GM18951 (cell line): ENCODE data around the gene RABIF.
"Not testable (repeated sequence)": the region's sequence is repeated elsewhere in the genome, so short reads cannot be mapped to it uniquely, and the experiment has no call there.

Experiments
- POLR2A ChIP-seq: IDR thresholded peaks from 4 replicates; pipeline ENCODE4 v1.6.1; 2011; ENCODE audit warnings: mild to moderate bottlenecking; ENCODE audit not compliant: insufficient read length, insufficient read depth; ENCODE audit errors: extremely low read depth
- in situ Hi-C: fragments of 300-500 bp; cut with MboI; formaldehyde crosslinking; loops from one replicate; pipeline ENCODE4 v1.12.0; 2022; ENCODE audit warnings: low sequenced_read_pairs, mixed read lengths, inconsistent platforms; ENCODE audit not compliant: unreplicated experiment

RABIF gene

GRCh38 chr1:202888531-202889360 is at the start of gene RABIF:
TSS of gene RABIF (minus strand) at chr1:202889149. CDS start at chr1:202889098, 51 bp downstream.
- TF ChIP-seq POLR2A: peak; percentile 98
- in situ Hi-C loops: no loop called here

GRCh38 chr1:202938287-202938925 is 49.5 kb upstream of the RABIF start:
- TF ChIP-seq POLR2A: no peak
- in situ Hi-C loops: no loop called here

GRCh38 chr1:202936409-202936808 is 47.5 kb upstream of the RABIF start:
- in situ Hi-C loops: not testable (repeated sequence)

- in situ Hi-C loops: no loop called here
- no peak for TF ChIP-seq POLR2A
These were observed 46.9 kb upstream of the RABIF start for GRCh38 chr1:202935844-202936243.

- in situ Hi-C loops: no loop called here
- TF ChIP-seq POLR2A: no peak
These were observed 45.8 kb upstream of the RABIF start for GRCh38 chr1:202934755-202935154.

- TF ChIP-seq POLR2A: no peak
- in situ Hi-C loops: no loop called here
These were observed 43.5 kb upstream of the RABIF start for GRCh38 chr1:202932476-202932875.

GRCh38 chr1:202926581-202927491 is 37.9 kb upstream of the RABIF start, which contains the start of gene KLHL12:
TSS of gene KLHL12 (minus strand) at chr1:202927234. CDS start at chr1:202925162, 2,072 bp downstream.
- TF ChIP-seq POLR2A: peak; percentile 99
- in situ Hi-C loops: no loop called here

GRCh38 chr1:202923533-202923932 is 34.6 kb upstream of the RABIF start:
- in situ Hi-C loops: no loop called here
- no peak for TF ChIP-seq POLR2A

- no peak for TF ChIP-seq POLR2A
- in situ Hi-C loops: no loop called here
These were observed 30.7 kb upstream of the RABIF start for GRCh38 chr1:202919615-202920014.

- TF ChIP-seq POLR2A: no peak
- in situ Hi-C loops: no loop called here
These were observed 26.2 kb upstream of the RABIF start for GRCh38 chr1:202915146-202915545.

GRCh38 chr1:202912476-202912875 is 23.5 kb upstream of the RABIF start:
- in situ Hi-C loops: not testable (repeated sequence)

- TF ChIP-seq POLR2A: no peak
- in situ Hi-C loops: no loop called here
These were observed 20.5 kb upstream of the RABIF start for GRCh38 chr1:202909494-202909893.

- in situ Hi-C loops: no loop called here
- no peak for TF ChIP-seq POLR2A
These were observed 20.0 kb upstream of the RABIF start for GRCh38 chr1:202908998-202909397.
